Glomerular endothelial cell (primary cell): ENCODE data around the gene PAX5. TPM values are rescaled to one million over a fixed set of nuclear protein-coding genes. Genes with fewer than 3 reads are reported as not detected.

Source experiments
- DNase-seq: peaks from one replicate; pipeline ENCODE4 v3.0.0-alpha.2; 2011; ENCODE audit warnings: low read depth, low spot score; ENCODE audit errors: extremely low read depth
- total RNA-seq: library from RNA; depleted of rRNA; stranded (reverse); fragments of >200 nt; gene quantifications from 2 replicates; pipeline ENCODE4 v1.2.3, GENCODE V29; 2015

Gene PAX5
- total RNA-seq, 1 donor from 2014 or later: not detected

DNA sequence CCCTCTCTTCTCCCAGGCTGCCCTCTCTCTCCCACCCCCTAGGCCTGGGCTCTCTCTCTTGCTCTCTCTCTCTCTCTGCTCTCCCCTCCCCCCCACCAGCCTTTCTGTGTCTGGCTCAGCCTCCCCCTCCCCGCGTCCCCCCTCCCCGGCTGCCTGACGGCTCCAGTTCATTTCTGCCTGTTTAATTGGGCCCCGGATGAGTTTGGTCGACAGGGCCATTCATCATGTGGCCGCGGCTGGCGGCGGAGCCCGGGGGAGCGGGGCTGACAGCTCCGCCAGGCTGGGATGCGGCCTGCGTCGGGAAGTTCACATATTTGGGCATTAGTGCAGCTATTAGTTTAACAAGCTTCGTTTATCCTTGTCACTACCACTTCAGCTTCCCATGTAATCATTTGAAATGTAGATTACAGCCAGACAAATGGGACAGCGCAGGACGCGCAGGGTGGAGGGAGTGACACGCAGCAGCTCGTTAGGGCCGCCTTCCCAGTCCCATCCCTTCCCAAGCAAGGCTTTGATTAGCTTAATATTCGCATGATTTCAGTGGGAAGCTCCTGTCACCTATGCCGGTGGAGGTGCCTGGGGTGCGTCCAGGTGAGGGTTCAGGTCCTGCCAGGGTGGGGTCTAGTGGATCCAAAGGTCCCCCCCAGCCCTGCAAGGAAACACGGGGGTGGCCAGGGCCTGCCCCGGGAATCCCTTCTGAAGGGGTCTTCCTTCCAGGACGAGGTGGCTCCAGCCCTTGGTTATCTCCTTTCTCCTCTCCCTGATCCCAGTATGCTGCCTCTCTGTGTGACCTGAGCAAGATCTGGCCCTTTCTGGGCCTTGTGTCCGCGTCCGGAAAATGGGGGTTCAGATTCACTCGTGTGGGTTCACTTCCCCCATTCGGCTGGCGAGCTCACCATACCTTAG, 214.8 kb downstream of the PAX5 start:
- DNase-seq: no peak

DNA sequence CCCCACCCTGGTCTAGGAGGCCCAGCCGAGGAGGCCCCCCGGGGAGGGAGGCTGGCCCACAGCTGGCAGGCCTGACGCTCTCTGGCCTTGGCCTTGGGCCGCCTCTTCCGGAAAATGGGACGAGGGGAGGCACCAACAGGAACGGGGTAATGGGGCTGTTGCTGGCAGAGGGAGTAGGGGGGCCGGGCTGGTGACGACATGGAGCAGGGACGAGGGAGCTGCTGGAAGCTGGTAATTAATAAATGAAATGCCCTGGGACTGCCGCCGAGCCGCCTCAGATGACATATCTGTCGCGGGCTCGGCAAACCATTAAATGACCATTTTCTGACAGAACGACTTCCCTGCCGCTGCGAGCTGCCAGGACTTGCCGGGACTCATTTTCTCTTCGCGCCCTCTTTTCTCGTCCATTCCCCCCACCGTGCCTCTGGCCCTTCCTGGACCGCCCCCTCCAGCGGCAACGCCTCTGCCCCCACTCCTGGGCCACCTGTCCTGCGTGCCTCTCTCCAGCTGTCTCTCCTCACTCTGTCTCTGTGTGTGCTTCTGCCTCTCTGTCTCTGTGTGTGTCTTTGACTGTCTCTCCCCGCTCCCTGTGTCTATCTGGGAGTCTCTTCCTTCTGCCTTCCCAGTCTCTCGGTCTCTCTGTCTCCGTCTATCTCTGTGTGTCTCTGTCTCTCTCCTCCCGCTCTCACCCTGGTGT, 215.7 kb downstream of the PAX5 start:
- DNase-seq: no peak

- DNase-seq: no peak
These were observed 216.8 kb downstream of the PAX5 start for GRCh38 chr9:36817160-36817834.

- no peak for DNase-seq
These were observed 217.7 kb downstream of the PAX5 start for GRCh38 chr9:36816371-36816770.

DNA sequence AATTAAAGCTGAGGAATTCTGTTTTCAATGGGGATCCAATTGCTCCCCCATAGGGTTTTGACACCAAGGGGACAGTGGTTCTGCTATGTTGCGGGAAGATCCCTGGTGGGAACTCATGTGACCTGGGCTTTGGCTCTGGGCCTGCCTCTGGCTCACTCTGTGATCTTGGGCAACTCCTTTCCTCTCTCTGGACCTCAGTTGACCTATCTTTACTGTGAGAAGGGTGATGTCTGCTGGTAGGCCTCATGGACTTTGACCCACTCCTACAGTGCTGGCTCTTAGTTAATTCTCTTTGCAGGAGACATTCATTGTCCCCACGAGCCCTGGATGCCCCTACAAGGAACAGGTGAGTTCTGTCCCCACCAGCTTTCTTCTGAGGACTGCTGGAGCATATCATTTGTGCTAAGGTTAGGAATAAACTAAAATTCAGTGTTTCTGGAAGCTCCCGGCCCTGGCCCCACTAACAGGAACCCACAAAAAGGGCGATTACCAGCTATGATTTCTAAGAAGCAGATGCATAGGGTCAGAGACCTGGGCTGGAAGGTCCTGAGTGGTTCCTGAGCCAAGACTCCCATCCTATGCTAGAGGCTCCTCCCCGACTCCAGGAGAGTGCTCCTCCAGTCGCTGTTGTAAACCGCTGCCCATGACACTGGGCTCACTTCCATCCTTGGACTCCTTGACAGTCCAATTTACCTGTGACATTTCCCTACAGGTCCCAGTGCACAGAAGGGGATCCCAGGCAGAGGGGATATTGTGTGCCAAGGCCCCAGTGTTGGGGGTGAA, 218.3 kb downstream of the PAX5 start:
- no peak for DNase-seq

- no peak for DNase-seq
These were observed 219.0 kb downstream of the PAX5 start for GRCh38 chr9:36815023-36815422.

DNA sequence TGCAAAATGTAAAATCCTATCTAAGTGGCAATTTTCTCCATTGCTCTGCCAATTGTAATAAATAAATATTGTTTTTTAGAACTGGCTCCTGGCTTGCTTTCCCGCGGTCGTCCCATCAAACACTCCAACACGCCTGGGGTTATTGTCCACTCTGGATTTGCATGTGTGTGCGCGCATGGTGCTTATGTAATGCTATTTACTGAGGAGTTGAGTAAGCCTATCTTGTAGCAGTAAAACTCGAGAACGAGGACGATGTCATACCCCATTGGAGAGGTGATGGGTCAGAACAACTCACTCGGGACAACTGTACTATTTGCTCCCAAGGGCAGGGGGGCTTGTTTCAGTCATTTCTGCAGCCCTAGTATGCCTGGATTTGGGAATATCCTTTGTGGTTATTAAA, 220.9 kb downstream of the PAX5 start:
- no peak for DNase-seq

- DNase-seq: no peak
These were observed 221.5 kb downstream of the PAX5 start for GRCh38 chr9:36812556-36812955.

DNA sequence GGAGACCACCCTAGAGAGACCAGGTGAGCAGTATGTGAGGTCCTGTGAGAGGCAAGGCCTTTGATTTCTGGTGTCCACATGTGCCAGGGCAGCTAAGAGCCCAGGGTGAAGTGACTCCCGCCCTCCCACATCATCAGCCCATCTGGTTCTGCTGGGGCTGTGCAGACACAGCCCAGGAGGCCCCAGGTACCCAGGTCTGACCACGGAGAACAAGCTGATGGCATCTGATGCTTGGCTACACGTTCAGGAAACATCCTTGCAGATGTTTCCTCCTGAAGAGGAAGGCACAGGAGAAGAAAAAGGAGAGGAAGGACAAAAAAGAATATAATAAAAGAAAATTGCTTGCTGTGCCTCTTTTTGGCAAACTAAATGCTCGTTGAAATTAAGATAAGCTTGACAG, 225.8 kb downstream of the PAX5 start:
- DNase-seq: no peak

GRCh38 chr9:36803961-36804360, 230.1 kb downstream of the PAX5 start:
- no peak for DNase-seq

DNA sequence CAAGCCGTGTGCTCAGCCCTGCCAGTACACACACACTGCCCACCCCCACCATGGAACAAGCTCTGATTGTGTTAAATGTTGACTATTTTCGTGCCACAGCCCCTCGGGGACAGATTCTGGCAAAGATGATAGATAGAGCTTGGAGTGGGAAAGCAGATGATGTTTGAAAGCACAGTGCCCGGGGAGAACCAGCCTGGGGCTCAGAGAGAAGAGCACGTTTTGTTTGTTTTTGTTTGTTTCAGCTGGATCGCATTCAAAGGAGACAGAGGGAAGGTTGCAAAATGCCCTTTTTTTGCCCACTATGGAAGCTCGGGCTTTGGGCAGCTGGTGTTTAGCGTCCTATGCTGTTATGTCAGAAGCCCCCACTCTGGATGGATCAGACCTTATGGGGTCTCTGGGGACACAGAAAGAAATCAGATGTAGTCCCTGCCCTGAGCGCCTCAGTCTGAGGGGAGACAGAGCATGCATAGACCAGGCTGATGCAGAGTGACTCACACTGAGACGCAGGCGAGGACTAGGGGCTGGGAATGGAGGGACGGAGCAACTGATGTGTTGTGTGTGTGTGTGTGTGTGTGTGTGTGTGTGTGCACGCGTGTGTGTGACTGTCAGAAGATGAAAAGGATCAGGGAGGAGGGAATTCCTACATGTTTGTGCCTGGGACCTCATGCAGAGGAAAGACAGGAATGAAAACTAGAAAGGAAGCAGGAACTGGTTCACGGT, 231.7 kb downstream of the PAX5 start:
- no peak for DNase-seq

- no peak for DNase-seq
These were observed 233.6 kb downstream of the PAX5 start for GRCh38 chr9:36800455-36800854.

DNA sequence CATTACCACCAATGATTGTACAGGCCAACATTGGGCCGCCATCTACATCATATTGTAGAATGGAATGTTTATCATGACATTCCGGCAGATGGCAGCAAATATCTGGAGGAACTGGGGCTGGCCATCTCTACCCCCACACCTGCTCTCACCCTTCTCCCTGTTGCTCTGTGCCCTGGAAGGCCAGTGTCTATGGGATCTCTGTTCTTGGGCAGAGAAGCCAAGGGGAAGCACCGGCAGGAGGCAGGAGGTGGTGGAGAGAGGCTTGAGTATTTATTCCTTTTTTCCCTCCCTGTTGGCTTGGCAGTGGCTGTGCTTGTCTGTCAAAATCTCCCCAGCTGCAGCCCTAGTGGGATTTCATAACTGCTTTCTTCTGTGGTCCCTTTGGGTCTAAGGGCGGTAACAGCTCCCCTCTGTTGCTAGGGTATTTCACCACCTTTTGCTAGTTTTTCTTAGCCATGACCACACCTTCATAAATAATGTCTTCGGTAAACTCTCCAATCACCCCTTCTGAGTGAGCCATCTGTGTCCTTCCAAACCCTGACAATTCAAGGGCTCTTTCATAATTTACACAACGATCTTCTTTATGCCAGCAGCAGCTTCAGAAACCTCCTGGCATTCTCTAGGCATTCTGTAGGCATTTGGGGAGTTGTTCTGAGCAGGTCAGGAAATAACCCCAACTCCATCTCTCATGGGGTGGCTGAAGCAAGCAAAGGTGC, 235.6 kb downstream of the PAX5 start:
- no peak for DNase-seq

GRCh38 chr9:36797471-36798220, 236.4 kb downstream of the PAX5 start:
- DNase-seq: no peak

DNA sequence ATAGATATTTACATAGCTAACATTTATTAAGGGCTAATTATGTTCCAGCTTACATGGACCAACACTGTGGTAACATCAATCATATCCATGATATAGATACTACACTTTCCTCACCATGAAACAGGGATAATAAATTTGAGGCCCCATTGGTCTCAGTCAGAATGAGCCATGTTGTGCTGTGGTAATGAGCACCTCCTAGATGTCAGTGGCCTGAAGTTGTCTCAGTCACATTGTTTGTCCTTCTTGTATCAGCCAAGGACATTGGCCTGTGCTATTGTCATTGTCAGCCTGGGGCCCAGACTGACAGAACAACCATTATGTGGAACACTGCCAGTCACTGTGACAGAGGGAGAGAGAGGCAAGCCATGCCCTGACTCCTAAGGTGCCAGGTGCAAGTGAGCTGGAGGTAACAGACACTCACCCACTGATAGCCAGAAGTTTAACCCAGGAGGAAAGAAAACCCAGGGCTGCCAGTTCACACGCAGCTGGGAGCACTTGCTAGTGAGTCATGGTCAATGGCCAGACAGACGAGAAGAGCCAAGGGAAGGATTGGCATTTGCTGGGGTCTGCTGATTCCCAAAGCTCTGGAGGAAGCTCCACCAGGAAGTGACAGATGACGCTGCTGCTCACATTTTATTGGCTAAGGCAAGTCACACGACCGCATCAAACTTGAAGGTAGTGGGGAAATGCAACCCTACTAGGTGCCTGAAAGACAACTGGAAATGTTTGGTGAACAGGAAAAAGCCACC, 237.2 kb downstream of the PAX5 start:
- no peak for DNase-seq

GRCh38 chr9:36794461-36794860, 239.6 kb downstream of the PAX5 start:
- DNase-seq: no peak

DNA sequence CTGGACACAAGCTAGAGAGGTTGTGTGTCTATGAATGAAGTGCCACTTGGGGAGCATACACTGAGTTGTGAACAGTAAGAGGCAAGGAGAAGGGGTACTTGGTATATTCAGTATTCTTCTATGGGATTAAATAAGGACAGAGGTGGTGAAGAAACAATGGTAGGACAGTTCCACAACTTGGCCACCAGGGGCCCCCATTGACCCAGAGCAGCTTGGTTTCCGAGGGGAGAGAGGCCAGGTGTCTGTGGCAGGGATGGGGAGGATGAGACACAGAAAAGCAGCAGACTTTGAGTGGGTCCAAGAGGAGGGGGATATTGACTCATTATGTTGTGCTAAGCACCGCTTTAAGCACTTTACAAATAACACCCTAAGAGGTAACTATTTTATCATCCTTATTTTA, 240.8 kb downstream of the PAX5 start:
- no peak for DNase-seq
